OCI-LY3 (cell line): ENCODE measurements around the gene EVA1B.

Experiments
- H2AFZ ChIP-seq: fragments of 200-600, 300-600 bp; shearing (Covaris generic); 2 replicates; pipeline ENCODE4 v1.6.0; 2014; ENCODE audit warnings: antibody characterized with exemption, low read depth, low read length
- H3K27ac ChIP-seq: fragments of 200-600, 300-600 bp; sonication (generic); 2 replicates; pipeline ENCODE4 v1.5.1; 2014; ENCODE audit warnings: mild to moderate bottlenecking, low read length, moderate library complexity, mixed read lengths
- H3K27me3 ChIP-seq: fragments of 200-600, 300-600 bp; sonication (generic); 2 replicates; pipeline ENCODE4 v1.6.1; 2014; ENCODE audit warnings: low read depth, low read length, mixed read lengths
- H3K36me3 ChIP-seq: fragments of 200-600, 300-600 bp; sonication (generic); replicated peaks from 2 replicates; pipeline ENCODE3; 2014; ENCODE audit warnings: low read depth, low read length, mixed read lengths
- H3K4me1 ChIP-seq: fragments of 300-600, 200-600 bp; sonication (generic); 2 replicates; pipeline ENCODE4 v1.6.1; 2014; ENCODE audit warnings: low read length, mixed read lengths
- H3K4me2 ChIP-seq: fragments of 200-600, 300-600 bp; sonication (generic); 2 replicates; pipeline ENCODE4 v1.6.1; 2014; ENCODE audit warnings: low read length, mixed read lengths
- H3K4me3 ChIP-seq: fragments of 300-600, 200-600 bp; sonication (generic); 2 replicates; pipeline ENCODE4 v1.5.1; 2014; ENCODE audit warnings: antibody characterized with exemption, mild to moderate bottlenecking, low read length, moderate library complexity
- H3K79me2 ChIP-seq: fragments of 300-600, 200-600 bp; shearing (Covaris generic); 2 replicates; pipeline ENCODE4 v1.6.1; 2014; ENCODE audit warnings: mild to moderate bottlenecking, low read length, mixed read lengths
- H3K9ac ChIP-seq: fragments of 300-600, 200-600 bp; shearing (Covaris generic); 2 replicates; pipeline ENCODE4 v1.6.0; 2014; ENCODE audit warnings: mild to moderate bottlenecking, low read length, moderate library complexity
- H3K9me3 ChIP-seq: fragments of 200-600, 300-600 bp; shearing (Covaris generic); 2 replicates; pipeline ENCODE4 v1.6.1; 2014; ENCODE audit warnings: low read length, mixed read lengths; ENCODE audit not compliant: insufficient read depth
- H4K20me1 ChIP-seq: fragments of 200-600, 300-600 bp; sonication (generic); 2 replicates; pipeline ENCODE4 v1.6.1; 2016; ENCODE audit warnings: low read length, mixed read lengths; ENCODE audit not compliant: insufficient read depth
- EZH2phosphoT487 ChIP-seq: fragments of 200-600 bp; shearing (Covaris generic); IDR thresholded peaks from 2 replicates; pipeline ENCODE4 v1.6.1; 2018; ENCODE audit warnings: antibody characterized with exemption, mixed run types, low read depth
- TF ChIP-seq, protein P1 (sequence below): fragments of 200-600, 300-600 bp; sonication (generic); IDR thresholded peaks from 2 replicates; pipeline ENCODE4 v1.5.1; 2014; ENCODE audit warnings: antibody characterized with exemption, low read length, low read depth

Gene EVA1B

DNA sequence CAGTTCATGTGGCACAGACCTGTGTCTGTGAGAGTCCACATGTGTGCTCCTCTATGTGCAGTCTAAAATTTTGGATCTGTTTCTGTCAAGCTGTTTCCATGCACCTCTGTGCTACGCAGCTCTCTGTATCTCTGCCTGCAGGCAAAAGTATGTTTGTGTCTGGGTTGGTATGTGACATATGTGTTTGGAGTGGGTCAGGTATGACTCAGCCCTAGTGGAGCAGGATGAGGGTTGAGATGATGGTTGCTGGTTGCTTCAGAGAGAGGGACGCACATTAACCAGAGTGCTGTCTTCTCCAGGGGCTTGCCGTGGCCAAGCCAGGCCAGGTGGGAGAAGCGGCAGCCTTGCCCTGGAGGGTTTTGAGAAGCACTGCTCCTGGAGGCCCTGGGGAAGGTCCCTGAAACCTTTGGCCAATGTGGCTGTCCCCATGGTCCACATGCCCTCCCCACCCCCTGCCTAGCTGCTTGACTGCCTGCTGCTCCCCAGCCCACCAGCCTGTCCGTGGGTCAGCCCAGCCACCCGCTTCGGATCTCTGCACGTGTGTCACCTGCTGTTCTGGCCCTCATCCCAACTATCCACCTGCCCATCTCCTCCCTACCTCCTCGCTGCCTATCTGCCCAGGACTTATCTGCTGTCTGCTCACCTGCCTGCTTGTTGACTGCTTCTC is 4.1 kb upstream of the EVA1B start:
- Histone ChIP-seq H3K79me2 (no peaks in the 10 kb centered on the region), H3K36me3 (no peaks in the 10 kb centered on the region), H3K27ac (no peak overlapping the region), H3K4me3 (no peak overlapping the region), H2AFZ (no peak overlapping the region), H3K4me2 (no peak overlapping the region), H3K4me1 (no peaks in the 10 kb centered on the region), H3K9me3 (no peaks in the 10 kb centered on the region), H4K20me1 (no peaks in the 10 kb centered on the region), H3K27me3 (0 out of 2 replicates have a peak, but pooled peaks cover 3% of the 10 kb centered on the region), H3K9ac (no peak overlapping the region)
- TF ChIP-seq, protein P1, sequence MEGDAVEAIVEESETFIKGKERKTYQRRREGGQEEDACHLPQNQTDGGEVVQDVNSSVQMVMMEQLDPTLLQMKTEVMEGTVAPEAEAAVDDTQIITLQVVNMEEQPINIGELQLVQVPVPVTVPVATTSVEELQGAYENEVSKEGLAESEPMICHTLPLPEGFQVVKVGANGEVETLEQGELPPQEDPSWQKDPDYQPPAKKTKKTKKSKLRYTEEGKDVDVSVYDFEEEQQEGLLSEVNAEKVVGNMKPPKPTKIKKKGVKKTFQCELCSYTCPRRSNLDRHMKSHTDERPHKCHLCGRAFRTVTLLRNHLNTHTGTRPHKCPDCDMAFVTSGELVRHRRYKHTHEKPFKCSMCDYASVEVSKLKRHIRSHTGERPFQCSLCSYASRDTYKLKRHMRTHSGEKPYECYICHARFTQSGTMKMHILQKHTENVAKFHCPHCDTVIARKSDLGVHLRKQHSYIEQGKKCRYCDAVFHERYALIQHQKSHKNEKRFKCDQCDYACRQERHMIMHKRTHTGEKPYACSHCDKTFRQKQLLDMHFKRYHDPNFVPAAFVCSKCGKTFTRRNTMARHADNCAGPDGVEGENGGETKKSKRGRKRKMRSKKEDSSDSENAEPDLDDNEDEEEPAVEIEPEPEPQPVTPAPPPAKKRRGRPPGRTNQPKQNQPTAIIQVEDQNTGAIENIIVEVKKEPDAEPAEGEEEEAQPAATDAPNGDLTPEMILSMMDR: no peak
- no peak for TF ChIP-seq EZH2phosphoT487

DNA sequence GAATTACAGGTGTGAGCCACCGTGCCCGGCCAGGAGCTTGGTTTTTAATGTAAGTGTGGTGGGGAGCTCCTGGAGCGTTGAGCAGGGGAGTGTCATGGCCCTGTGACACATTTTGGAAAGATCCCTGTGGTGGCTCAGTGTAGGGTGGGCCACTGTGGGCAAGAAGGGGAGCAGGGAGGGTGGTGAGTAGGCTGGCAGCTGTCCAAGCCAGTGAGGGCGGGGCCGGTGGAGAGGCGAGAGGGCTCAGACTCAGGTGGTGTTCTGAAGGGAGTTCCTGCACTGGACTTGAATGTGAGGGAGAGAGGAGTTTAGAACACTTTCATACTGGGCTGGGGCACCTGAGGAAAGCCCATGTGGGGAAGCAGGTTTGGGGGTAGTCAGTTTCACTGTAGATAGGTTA is 3.1 kb upstream of the EVA1B start:
- TF ChIP-seq, protein P1: no peak
- no peak for TF ChIP-seq EZH2phosphoT487
- Histone ChIP-seq H3K27me3 (no peaks in the 10 kb centered on the region), H3K9me3 (no peaks in the 10 kb centered on the region), H3K36me3 (no peaks in the 10 kb centered on the region), H3K27ac (no peak overlapping the region), H2AFZ (no peak overlapping the region), H3K79me2 (no peaks in the 10 kb centered on the region), H3K9ac (no peak overlapping the region), H3K4me3 (no peak overlapping the region), H4K20me1 (no peaks in the 10 kb centered on the region), H3K4me1 (no peaks in the 10 kb centered on the region), H3K4me2 (no peak overlapping the region)

- TF ChIP-seq, protein P1: no peak
- TF ChIP-seq EZH2phosphoT487: no peak
- Histone ChIP-seq H3K4me1 (no peaks in the 10 kb centered on the region), H3K4me2 (no peak overlapping the region), H4K20me1 (no peaks in the 10 kb centered on the region), H3K4me3 (no peak overlapping the region), H3K9ac (no peak overlapping the region), H3K27me3 (no peaks in the 10 kb centered on the region), H3K27ac (no peak overlapping the region), H3K79me2 (no peaks in the 10 kb centered on the region), H3K9me3 (no peaks in the 10 kb centered on the region), H2AFZ (no peak overlapping the region), H3K36me3 (no peaks in the 10 kb centered on the region)
Observed at GRCh38 chr1:36324353-36324703, 883 bp upstream of the EVA1B start.

DNA sequence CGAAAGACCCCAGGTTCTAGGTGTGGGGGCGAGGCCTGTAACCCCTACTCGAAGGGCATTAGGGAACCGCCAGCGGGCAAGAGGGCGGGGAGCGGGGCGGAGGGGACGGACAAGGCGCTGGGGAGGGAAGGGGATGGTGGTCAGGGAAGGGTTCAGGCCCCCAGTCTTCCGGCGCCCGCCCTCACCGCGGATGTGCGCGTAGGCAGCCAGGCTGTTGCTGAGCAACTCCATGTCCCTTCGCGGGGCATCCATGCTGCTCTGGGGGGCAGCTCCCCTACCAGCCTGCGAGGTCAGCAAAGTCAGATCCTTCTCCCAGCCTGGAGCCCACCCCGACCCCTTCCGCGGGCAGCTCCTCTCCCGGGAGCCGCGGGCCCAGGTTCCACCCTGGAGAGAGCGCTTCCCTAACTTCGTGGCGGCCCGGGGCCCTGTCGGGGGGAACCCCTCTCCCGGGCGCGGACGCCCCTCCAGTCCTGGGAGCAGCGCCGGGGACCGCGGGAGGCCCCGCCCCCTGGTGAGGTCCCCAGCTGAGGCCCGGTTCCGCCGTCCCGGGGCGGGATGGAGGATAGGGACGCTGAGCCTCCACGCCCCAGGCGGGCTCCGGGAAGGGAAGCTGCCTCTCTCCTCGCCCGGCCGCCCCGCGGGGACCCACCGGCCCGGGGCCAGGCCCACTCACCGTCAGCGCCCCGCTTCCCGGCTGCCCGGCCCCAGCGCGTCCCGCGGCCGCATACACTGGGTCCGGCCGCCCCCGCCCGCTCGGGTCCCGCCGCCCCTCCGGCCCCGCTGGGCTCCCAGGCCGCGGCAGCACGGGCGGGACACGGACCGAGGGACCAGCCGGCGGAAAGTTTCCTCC is 434 bp downstream of the EVA1B start:
- no peaks in the 10 kb centered on the region for H3K9me3 ChIP-seq
- H3K4me2 ChIP-seq: peak overlapping the region; percentile 59
- no peaks in the 10 kb centered on the region for H3K36me3 ChIP-seq
- peak overlapping the region; percentile 64 for H3K4me3 ChIP-seq
- H3K4me1 ChIP-seq: no peaks in the 10 kb centered on the region
- H3K9ac ChIP-seq: no peak overlapping the region; the same call in 1 of the 2 replicates
- TF ChIP-seq, protein P1: no peak
- no peak for TF ChIP-seq EZH2phosphoT487
- H2AFZ ChIP-seq: no peak overlapping the region
- H3K79me2 ChIP-seq: no peaks in the 10 kb centered on the region
- H3K27ac ChIP-seq: no peak overlapping the region
- no peaks in the 10 kb centered on the region for H3K27me3 ChIP-seq
- no peaks in the 10 kb centered on the region for H4K20me1 ChIP-seq
